GM08714 (cell line): ENCODE data around the gene TIMM17B.
A peak's percentile ranks its signal among the peaks of the same experiment; 100 is the strongest.
"Not testable (repeated sequence)": the region's sequence is repeated elsewhere in the genome, so short reads cannot be mapped to it uniquely, and the experiment has no call there.

Experiments
- H3K4me3 ChIP-seq: fragments of 200-500 bp; sonication (Bioruptor generic); 2 replicates; pipeline ENCODE4 v1.5.1; 2014; ENCODE audit warnings: mild to moderate bottlenecking, low read length, inconsistent platforms
- ZNF274 ChIP-seq: IDR thresholded peaks from 2 replicates; pipeline ENCODE4 v1.6.1; 2012; ENCODE audit warnings: mild to moderate bottlenecking, low read depth, low read length

The TIMM17B gene

GRCh38 chrX:48893556-48894348 is 3.8 kb downstream of the TIMM17B start:
- no peak overlapping the region for H3K4me3 ChIP-seq
- no peak for TF ChIP-seq ZNF274

GRCh38 chrX:48892896-48893295 is 4.7 kb downstream of the TIMM17B start:
- TF ChIP-seq ZNF274: no peak
- H3K4me3 ChIP-seq: no peak overlapping the region

- peak overlapping the region; percentile 22; the same call in 1 of the 2 replicates for H3K4me3 ChIP-seq
- TF ChIP-seq ZNF274: no peak
Measured at GRCh38 chrX:48891402-48892288, 5.9 kb downstream of the TIMM17B start.

GRCh38 chrX:48890934-48891401 is 6.6 kb downstream of the TIMM17B start:
- H3K4me3 ChIP-seq: peak overlapping the region; percentile 22; the same call in 1 of the 2 replicates
- no peak for TF ChIP-seq ZNF274

GRCh38 chrX:48890296-48890925 is 7.2 kb downstream of the TIMM17B start:
- no peak for TF ChIP-seq ZNF274

GRCh38 chrX:48886586-48886985 is 11.0 kb downstream of the TIMM17B start:
- not testable (repeated sequence) for H3K4me3 ChIP-seq

More at GRCh38 chrX:48890296-48890925, 7.2 kb downstream of the TIMM17B start:
- peak overlapping the region; percentile 22; the same call in 1 of the 2 replicates for H3K4me3 ChIP-seq

GRCh38 chrX:48883729-48884128 is 13.8 kb downstream of the TIMM17B start:
- H3K4me3 ChIP-seq: no peak overlapping the region
- no peak for TF ChIP-seq ZNF274

- H3K4me3 ChIP-seq: not testable (repeated sequence)
Measured at GRCh38 chrX:48876944-48877343, 20.6 kb downstream of the TIMM17B start.

GRCh38 chrX:48872017-48872416 is 25.6 kb downstream of the TIMM17B start:
- not testable (repeated sequence) for H3K4me3 ChIP-seq

GRCh38 chrX:48864210-48864609 is 33.4 kb downstream of the TIMM17B start:
- TF ChIP-seq ZNF274: no peak
- no peak overlapping the region for H3K4me3 ChIP-seq

GRCh38 chrX:48854898-48855297 is 42.7 kb downstream of the TIMM17B start:
- H3K4me3 ChIP-seq: no peak overlapping the region

GRCh38 chrX:48854121-48854804 is 43.3 kb downstream of the TIMM17B start:
- not testable (repeated sequence) for H3K4me3 ChIP-seq

More at GRCh38 chrX:48854898-48855297, 42.7 kb downstream of the TIMM17B start:
- TF ChIP-seq ZNF274: no peak

- not testable (repeated sequence) for H3K4me3 ChIP-seq
Measured at GRCh38 chrX:48853494-48853893, 44.1 kb downstream of the TIMM17B start.

- no peak overlapping the region for H3K4me3 ChIP-seq
- no peak for TF ChIP-seq ZNF274
Measured at GRCh38 chrX:48852857-48853256, 44.7 kb downstream of the TIMM17B start.
